Right renal cortex interstitium (tissue), 3 donors: ENCODE measurements around the gene MBD3L4. TPM values are rescaled to one million over a fixed set of nuclear protein-coding genes. Genes with fewer than 3 reads are reported as not detected.
"Not testable (repeated sequence)": the region's sequence is repeated elsewhere in the genome, so short reads cannot be mapped to it uniquely, and the experiment has no call there.

ENCODE experiments used
- DNase-seq, 3 donors: peaks; one replicate each; pipeline ENCODE4 v3.0.0-alpha.2; 2013; ENCODE audit warnings: low read depth in 3 of 3, low spot score in 2 of 3
- polyA plus RNA-seq, 3 donors: library from polyadenylated mRNA; unstranded; fragments of 120-200 nt; gene quantifications; one replicate each; pipeline ENCODE4 v1.2.1, GENCODE V29; 2013; ENCODE audit not compliant: insufficient read length in 3 of 3

MBD3L4 gene
- not detected for polyA plus RNA-seq

DNA sequence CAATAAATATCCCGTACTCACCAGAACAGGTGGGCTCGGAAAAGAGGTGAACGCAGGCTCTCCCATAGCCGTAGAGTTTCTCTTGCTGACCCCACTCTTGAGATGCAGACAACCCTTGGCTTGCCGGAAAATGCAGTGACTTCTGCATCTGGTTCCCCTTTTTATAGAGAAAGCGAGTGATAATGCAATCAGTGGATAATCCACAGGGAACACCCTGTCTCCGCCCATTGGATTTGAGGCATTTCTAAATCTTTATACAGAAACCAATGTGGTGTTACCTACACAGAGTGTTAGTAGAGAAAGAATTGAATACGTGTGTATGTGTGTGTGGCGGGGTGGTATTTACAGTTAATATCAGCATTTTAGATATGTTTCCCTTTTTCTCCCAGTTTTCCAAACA lies at the start of gene MBD3L4:
Gene MBD3L4 (minus strand): TSS at position 101 of the 400 bp plus-strand sequence. CDS start 35 bp downstream, at position 66.
- DNase-seq: not testable (repeated sequence)

DNA sequence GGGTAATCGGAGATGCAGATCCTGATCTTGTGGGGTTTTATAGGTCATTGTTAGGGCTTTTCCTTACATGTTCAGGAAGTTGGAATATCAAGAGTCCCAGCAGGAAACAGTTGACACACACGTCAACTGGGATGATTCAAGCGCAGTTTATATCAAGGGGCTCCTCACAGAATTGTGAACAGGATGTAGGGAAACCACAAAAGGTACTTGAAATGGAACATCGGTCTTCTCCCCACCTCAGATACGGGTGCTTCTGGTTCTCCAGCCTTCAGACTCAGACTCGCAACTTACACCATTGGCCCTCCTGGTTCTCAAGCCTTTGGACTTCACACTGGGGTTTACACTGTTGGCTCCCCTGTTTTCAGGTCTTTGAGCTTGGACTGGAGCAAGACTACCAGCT lies 49.0 kb upstream of the MBD3L4 start:
- no peak for DNase-seq

GRCh38 chr19:7083076-7083956 lies 43.3 kb upstream of the MBD3L4 start:
- no peak for DNase-seq

DNA sequence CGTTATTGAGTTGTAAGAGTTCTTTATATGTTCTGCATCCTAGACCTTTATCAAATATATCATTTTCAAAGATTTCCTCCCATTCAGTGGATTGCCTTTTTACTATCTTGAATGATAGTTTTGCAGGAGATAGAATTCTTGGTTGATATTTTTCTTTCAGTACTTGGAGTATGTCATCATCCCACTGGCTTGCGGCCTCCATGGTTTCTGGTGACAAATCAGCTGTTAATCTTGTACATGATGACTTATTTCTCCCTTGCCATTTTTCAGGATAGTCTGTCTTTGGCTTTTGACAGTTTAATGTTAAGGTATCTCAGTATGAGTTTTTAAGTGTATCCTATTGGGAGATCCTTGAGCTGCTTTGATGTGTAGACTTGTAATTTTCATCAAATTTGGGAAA lies 38.0 kb upstream of the MBD3L4 start:
- no peak for DNase-seq

- no peak for DNase-seq
These were observed 36.2 kb upstream of the MBD3L4 start for GRCh38 chr19:7076151-7076550.

GRCh38 chr19:7074705-7075282 lies 34.8 kb upstream of the MBD3L4 start:
- DNase-seq: no peak

DNA sequence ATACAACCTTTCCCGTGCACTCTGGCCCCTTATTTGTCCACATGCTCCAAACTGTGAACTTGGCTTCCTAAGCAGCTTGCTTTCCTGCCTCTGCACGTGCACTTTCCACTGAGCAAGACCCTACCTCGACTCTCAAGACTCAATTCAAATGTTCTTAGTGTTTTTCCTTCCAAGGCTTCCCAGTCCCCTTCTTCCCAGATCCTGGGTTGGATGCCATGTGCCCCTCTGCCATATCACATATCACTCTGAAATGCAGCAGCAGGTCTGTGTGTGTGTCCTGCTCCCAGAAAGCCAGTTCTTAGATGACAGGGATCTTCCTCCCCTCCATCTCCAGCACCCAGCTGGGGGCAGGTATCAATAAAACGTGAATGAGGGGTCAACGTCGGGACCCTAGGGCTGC lies 32.6 kb upstream of the MBD3L4 start:
- DNase-seq: no peak

GRCh38 chr19:7069904-7070226 lies 29.9 kb upstream of the MBD3L4 start:
- no peak for DNase-seq

GRCh38 chr19:7069042-7069903 lies 29.3 kb upstream of the MBD3L4 start, which contains the start of gene ZNF557:
TSS of gene ZNF557 (plus strand) at chr19:7069703. CDS start at chr19:7075075, 5,372 bp downstream.
- DNase-seq: peak; percentile 86 to 91 (median 89)

DNA sequence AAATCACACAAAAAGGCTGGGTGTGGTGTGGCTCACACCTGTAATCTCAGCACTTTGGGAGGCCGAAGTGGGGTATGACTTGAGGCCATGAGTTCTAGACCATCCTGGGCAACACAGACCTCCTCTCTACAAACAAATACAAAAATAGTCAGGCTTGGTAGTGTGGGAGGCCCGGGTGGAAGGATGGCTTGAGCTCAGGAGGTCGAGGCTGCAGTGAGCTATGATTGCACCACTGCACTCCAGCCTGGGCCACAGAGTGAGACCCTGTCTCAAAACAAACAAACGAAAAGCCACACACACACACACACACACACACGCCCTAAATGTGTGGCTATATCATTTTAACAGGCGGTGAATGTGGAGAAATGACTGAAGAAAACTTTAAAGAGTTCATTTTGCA lies 28.6 kb upstream of the MBD3L4 start:
- no peak for DNase-seq

- no peak for DNase-seq
These were observed 27.7 kb upstream of the MBD3L4 start for GRCh38 chr19:7067716-7068115.

DNA sequence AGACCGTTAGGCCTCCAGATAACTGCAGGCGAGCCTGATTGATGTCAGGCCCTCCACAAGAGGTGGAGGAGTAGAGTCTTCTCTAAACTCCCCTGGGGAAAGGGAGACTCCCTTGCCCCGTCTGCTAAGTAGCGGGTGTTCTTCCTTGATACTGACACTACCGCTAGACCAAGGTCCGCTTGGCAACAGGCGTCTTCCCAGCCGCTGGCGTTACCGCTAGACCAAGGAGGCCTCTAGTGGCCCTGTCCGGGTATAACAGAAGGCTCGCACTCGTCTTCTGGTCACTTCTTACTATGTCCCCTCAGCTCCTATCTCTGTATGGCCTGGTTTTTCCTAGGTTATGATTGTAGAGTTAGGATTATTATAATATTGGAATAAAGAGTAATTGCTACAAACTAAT lies 27.1 kb upstream of the MBD3L4 start:
- not testable (repeated sequence) for DNase-seq

- DNase-seq: no peak
These were observed 23.9 kb upstream of the MBD3L4 start for GRCh38 chr19:7063764-7064418.

DNA sequence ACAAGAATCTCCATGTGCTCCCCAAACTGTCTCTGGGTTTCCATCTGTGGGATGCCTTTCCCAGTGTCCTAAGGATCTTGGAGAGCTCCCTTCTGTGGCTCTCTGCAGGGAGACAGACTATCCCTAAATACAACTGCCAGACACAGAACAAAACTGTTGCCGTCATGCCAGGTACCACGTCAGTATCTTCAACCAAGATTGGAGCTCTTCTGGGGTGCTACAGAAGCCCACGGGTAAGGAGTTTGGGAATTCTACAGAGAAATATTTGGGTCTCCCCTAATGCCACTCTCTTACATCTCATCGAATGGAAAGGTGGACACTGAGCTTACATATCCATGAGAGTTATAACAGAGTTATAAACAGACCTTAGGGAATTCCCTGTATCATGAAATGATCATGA lies 23.4 kb upstream of the MBD3L4 start:
- DNase-seq: no peak

DNA sequence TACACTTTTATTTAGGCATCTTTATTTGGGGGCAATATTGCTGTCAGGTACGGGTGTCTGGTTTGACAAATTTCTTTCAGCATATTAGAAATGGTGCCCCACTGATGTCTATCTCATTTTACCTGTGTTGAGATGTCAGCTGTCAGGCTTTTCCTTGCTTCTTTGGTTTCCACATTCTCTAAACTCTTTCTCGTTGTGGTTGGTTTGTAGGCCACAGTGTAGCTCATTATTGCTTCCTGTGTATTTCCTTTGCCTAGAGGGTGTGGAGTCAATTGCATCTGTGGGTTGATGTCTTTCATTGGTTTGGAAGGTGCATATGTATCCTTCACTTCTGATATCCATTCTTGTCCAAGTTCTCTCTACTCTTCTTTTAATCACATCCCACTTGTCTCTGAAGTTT lies 20.0 kb upstream of the MBD3L4 start:
- not testable (repeated sequence) for DNase-seq

- DNase-seq: not testable (repeated sequence)
These were observed 18.6 kb upstream of the MBD3L4 start, which contains the start of gene MBD3L3 for GRCh38 chr19:7058576-7058975. TSS of gene MBD3L3 (minus strand) at chr19:7058676. CDS start at chr19:7058605, 71 bp downstream.

GRCh38 chr19:7056371-7056770 lies 16.4 kb upstream of the MBD3L4 start:
- not testable (repeated sequence) for DNase-seq

DNA sequence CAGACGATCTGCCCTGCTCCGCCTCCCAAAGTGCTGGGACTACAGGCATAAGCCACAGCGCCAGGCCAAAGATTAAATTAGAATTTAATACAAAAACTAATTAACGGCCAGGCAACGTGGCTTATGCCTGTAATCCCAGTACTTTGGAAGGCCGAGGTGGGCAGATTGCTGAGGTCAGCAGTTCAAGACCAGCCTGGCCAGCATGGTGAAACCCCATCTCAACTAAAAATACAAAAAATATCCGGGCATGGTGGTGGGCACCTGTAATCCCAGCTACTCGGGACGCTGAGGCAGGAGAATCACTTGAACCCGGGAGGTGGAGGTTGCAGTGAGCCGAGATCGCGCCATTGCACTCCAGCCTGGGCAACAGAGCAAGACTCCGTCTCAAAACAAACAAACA lies 15.7 kb upstream of the MBD3L4 start:
- not testable (repeated sequence) for DNase-seq

DNA sequence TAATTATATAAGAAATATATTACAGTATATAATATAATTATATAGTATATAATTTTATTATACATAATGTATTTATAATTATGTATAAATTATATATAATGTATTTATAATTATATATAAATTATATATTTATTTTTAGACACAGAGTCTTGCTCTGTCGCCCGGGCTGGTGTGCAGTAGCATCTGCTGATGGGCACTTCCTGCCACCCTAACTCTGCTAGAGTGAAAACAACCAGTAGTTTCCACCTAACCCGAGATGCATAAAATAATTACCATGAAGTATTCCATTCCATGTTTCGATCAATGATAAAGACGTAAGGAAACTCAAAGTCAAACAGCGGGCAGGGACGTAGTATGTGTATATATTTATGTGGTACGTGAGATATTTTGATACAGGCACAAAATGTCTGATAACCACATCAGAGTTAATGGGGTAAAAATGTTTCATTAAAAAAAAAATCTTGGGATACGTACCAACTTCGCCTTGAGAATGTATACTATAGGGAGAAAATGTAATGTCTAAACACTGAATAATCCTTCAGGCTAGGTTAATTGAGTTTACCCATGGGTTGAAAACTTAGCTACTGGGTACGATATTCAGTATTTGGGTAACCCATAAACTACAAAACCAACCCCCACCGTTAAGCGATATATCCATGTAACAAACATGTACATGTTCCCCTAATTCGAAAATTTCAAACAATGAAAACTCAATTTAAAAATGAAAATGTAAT lies 14.8 kb upstream of the MBD3L4 start:
- DNase-seq: not testable (repeated sequence)

- not testable (repeated sequence) for DNase-seq
These were observed 12.9 kb upstream of the MBD3L4 start for GRCh38 chr19:7052896-7053295.
